HG03521 (cell line): ENCODE results near the gene RMND1.
"Not testable (repeated sequence)": the region's sequence is repeated elsewhere in the genome, so short reads cannot be mapped to it uniquely, and the experiment has no call there.

Experiments
- ATAC-seq: cut with Tn5 transposase; IDR thresholded peaks from one replicate; pipeline ENCODE4 v1.9.1; 2021; ENCODE audit warnings: mild to moderate bottlenecking, moderate library complexity; ENCODE audit not compliant: unreplicated experiment

Gene RMND1

DNA sequence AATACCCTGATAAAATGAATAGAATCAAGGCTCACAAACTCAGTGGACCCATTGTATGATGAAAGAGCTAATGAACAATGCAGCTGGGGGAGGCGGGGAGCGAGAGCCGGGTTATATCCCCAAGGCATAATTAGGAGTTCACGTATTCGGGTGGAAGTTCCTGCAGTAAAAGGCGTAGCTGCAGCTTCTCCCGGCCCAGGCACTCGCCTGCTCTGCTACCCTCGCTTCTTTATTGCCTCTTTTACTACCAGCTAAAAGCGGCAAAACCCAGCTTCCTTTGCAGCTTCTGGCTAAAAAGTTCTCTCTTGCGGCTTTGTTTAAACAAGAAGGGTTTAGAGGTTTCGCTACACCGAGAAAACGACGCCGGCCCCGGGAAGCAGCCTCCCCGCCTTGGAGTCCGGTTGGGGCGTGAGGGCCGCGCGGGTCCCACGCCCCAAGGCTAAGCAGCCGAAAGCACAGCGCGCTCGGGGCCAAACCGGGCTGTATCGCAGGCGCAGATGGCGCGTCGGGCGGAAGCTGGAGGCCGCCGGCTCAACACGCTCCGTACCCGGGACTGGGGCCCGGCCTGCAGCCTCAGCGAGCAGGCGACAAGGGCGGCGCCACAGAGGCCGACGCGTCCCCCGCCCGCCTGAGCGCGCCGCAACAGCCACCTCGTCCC, 62.2 kb downstream of the RMND1 start:
- peak; percentile 66 for ATAC-seq

DNA sequence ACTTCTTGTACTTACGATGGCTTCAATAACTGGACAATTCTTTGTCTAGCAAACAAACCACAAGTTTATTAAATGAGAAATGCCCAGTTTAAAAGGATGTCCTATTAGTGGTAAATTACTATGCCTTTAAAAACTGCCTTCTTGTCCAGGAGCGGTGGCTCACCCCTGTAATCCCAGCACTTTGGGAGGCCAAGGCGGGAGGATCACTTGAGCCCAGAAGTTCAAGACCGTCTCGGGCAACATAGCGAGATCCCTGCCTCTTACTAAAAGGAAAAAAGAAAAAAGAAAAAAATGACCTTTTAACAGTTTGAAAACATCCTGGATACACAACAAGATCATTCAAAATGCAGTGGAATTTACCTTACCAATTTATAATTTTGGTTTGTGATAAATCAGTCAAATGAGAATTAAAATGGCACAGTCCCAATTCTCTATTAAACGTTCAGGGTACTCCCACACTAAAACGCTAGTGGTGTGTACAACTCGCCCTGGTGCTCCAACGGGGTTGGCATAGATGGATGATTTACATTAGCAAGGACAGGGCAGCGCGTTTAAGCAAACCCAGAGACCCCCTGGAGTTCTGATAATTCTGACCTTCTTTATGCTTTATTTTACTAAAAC, 62.8 kb downstream of the RMND1 start:
- ATAC-seq = no peak

GRCh38 chr6:151388236-151388635, 63.7 kb downstream of the RMND1 start:
- no peak for ATAC-seq

- no peak for ATAC-seq
Measured at GRCh38 chr6:151387175-151387970, 64.6 kb downstream of the RMND1 start.

- no peak for ATAC-seq
Measured at GRCh38 chr6:151385177-151385576, 66.7 kb downstream of the RMND1 start.

DNA sequence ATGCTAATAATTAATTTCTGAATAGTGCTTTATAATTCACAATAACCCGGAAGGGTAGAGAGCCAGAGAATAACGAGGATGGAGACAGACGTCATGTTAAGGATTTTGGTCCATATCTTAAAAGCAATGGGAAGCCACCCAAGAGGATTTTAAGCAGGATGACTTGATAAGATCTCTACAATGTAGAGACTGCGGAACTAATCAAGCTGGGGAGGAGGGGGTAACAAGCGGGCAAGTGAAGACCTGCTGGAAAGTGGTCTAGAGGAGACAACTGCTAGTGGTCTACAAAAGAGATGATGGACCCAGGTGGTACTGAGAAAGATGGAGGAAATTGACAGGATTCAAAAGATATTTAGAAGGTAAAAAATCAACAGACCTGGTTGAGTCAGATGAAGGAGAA, 67.8 kb downstream of the RMND1 start:
- no peak for ATAC-seq

DNA sequence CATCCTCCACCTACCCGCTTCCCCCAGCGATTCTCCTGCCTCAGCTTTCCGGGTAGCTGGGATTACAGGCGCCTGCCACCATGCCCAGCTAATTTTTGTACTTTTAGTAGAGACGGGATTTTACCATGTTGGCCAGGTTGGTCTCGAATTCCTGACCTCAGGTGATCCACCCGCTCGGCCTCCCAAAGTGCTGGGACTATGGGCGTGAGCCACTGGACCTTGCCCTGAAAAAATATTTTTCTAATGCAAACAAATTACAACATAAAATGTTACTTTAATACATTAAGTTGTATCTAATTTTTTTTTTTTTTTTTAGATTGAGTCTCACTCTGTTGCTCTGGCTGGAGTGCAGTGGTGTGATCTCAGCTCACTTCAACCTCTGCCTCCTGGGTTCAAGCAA, 69.3 kb downstream of the RMND1 start:
- ATAC-seq = not testable (repeated sequence)

GRCh38 chr6:151381722-151382121, 70.2 kb downstream of the RMND1 start:
- ATAC-seq = no peak

GRCh38 chr6:151380848-151381205, 71.1 kb downstream of the RMND1 start:
- no peak for ATAC-seq

GRCh38 chr6:151379933-151380847, 71.7 kb downstream of the RMND1 start:
- ATAC-seq = no peak

- no peak for ATAC-seq
Measured at GRCh38 chr6:151377095-151377494, 74.8 kb downstream of the RMND1 start.

GRCh38 chr6:151376440-151376839, 75.5 kb downstream of the RMND1 start:
- ATAC-seq = no peak

- no peak for ATAC-seq
Measured at GRCh38 chr6:151375833-151376232, 76.1 kb downstream of the RMND1 start.

- no peak for ATAC-seq
Measured at GRCh38 chr6:151374036-151374683, 77.8 kb downstream of the RMND1 start.

DNA sequence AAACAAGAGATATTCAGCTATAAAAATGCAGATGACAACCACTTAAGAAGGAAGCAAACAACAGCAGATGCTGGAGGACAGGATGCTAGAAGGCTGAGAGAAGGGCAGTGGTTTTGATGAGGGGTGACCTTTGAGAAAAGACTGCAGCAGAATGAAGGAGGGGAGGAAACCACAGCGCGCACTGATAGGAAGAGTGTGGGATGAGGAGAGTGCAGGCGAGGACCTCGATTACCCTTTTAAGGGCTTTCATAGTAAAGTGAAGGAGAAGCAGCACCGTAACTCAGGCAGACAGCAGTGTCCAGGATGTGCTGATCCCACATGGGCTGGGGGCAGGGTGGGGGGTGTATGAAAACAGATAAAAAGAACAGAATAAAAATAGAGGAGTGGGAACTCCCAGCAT, 79.8 kb downstream of the RMND1 start:
- no peak for ATAC-seq

GRCh38 chr6:151370509-151371078, 81.3 kb downstream of the RMND1 start:
- no peak for ATAC-seq

GRCh38 chr6:151365233-151365632, 86.7 kb downstream of the RMND1 start:
- no peak for ATAC-seq

DNA sequence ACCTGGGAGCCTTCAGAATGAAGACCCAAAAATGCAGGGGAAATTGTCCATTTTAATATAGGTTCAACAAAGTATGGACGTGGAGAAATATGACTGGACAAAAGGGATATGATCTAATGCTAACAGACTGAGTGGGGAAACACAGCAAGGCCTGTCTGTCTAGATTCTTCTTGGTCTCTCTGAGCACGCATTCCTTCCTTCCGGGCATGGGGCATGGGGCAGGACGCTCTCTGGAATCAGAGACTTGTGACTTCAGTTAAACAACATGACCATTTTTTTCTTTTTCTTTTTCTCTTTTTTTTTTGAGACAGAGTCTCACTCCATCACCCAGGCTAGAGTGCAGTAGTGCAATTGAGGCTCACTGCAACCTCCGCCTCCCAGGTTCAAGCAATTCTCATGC, 92.4 kb downstream of the RMND1 start:
- no peak for ATAC-seq

- ATAC-seq = no peak
Measured at GRCh38 chr6:151358475-151358874, 93.5 kb downstream of the RMND1 start.

DNA sequence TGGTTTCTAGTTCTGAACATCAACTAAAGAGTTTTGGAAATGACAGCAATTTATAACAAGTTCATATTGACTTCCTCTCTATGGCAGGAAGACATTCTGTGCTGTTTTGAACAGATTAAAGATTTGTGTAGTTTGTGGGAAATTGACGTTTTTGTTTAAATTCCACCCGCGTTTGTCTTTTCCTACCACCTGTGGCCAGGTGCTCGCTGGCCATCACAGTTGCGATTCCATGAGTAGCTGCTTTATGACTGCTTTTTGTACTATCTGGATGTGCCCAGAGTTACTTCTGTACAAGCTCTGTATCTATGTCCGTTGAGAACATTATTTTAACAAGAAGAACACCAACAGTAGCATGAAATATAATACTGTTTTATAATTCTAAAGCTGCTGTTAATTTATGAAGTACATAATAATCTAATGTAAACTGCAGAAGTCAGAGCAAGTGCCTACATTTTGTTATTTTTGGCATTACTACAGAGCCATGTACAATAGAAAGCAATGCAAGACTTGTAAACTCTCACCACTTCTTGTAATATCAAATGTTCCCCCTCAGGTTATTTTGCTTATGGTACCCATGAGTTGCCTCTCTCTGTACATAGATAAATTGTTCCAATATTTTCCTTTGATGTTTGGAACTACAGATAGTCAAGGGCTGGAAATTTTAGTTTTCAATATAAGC, 94.0 kb downstream of the RMND1 start:
- ATAC-seq = no peak
